GM12878 (cell line): ENCODE measurements around the gene MCC. TPM values are rescaled to one million over a fixed set of nuclear protein-coding genes. Genes with fewer than 3 reads are reported as not detected.

Experiments used
- ATAC-seq: fragments of 200-7000 bp; cut with Tn5 transposase; 3 replicates; pipeline ENCODE4 v1.9.1; 2020; ENCODE audit warnings: mild to moderate bottlenecking, moderate library complexity
- BruUV-seq: library from RNA; stranded (reverse); fragments of 400-500 nt; replicated peaks from 2 replicates; lab custom pipeline; 2021; lab: Mats Ljungman, UMichigan
- CTCF ChIA-PET: fragments of 300-600 bp; sonication (Branson Sonifier 250); formaldehyde crosslinking; extraction: SDS; loops from one replicate; lab custom pipeline; 2021; ENCODE audit warnings: inconsistent platforms; lab: Yijun Ruan, JAX
- POLR2A ChIA-PET: fragments of 350-600 bp; formaldehyde crosslinking; extraction: SDS; loops from one replicate; lab custom pipeline; 2021; ENCODE audit warnings: inconsistent platforms; lab: Charles Lee
- RAD21 ChIA-PET: fragments of 300-600 bp; sonication (Branson Sonifier 250); formaldehyde crosslinking; loops from one replicate; lab custom pipeline; 2023; ENCODE audit warnings: antibody characterized with exemption; ENCODE audit not compliant: unreplicated experiment; lab: Charles Lee
- SMC1A ChIA-PET: fragments of 300-600 bp; sonication (Branson Sonifier 250); formaldehyde crosslinking; loops from one replicate; lab custom pipeline; 2023; ENCODE audit not compliant: unreplicated experiment, uncharacterized antibody; lab: Charles Lee
- DNase-seq: peaks from one replicate; pipeline ENCODE4 v3.0.0-alpha.2; 2011; ENCODE audit warnings: low read depth, low spot score
- FAIRE-seq: peaks from 3 replicates; lab custom pipeline; 2011; peaks lifted over from hg19 to GRCh38; lab: Jason Lieb, UNC
- H2AFZ ChIP-seq: 2 replicates; pipeline ENCODE4 v1.6.0; 2011; ENCODE audit warnings: low read depth, low read length, control low read depth; ENCODE audit not compliant: control insufficient read depth
- H3K27ac ChIP-seq: 2 replicates; pipeline ENCODE4 v1.5.1; 2011; ENCODE audit warnings: control low read depth; ENCODE audit not compliant: control insufficient read depth, insufficient read depth
- H3K27me3 ChIP-seq, 2 experiments: replicated peaks in 1 of 2; 2 replicates each; pipeline versions ENCODE4 v1.6.0 to v1.6.1; 2011; ENCODE audit warnings: low read length in 1 of 2; ENCODE audit not compliant: control insufficient read depth in 2 of 2, insufficient read depth in 2 of 2
- H3K36me3 ChIP-seq, 2 experiments: 2 replicates each; pipeline ENCODE4 v1.5.1; 2011; ENCODE audit warnings: low read length in 1 of 2; ENCODE audit not compliant: control insufficient read depth in 2 of 2, insufficient read depth in 2 of 2
- H3K4me1 ChIP-seq: 2 replicates; pipeline ENCODE4 v1.6.1; 2011; ENCODE audit warnings: mild to moderate bottlenecking, low read length, moderate library complexity, mixed read lengths; ENCODE audit not compliant: control insufficient read depth, insufficient read depth
- H3K4me2 ChIP-seq: 2 replicates; pipeline ENCODE4 v1.6.0; 2011; ENCODE audit warnings: control low read depth; ENCODE audit not compliant: control insufficient read depth, insufficient read depth
- H3K4me3 ChIP-seq: fragments of 200-600 bp; sonication (generic); 2 replicates; pipeline ENCODE4 v1.5.1; 2016
- H3K79me2 ChIP-seq: 2 replicates; pipeline ENCODE4 v1.6.0; 2011; ENCODE audit warnings: low read length; ENCODE audit not compliant: control insufficient read depth, insufficient read depth
- H3K9ac ChIP-seq: 2 replicates; pipeline ENCODE4 v1.8.0; 2011; ENCODE audit warnings: low read length, control low read depth, mixed read lengths; ENCODE audit not compliant: control insufficient read depth, insufficient read depth
- H3K9me3 ChIP-seq: replicated peaks from 3 replicates; pipeline ENCODE4 v1.5.1; 2011; ENCODE audit warnings: mild to moderate bottlenecking, low read length; ENCODE audit not compliant: control insufficient read depth, insufficient read depth
- H4K20me1 ChIP-seq: 2 replicates; pipeline ENCODE4 v1.6.0; 2011; ENCODE audit not compliant: control insufficient read depth, insufficient read depth
- ATF7 ChIP-seq: fragments of 450-650 bp; IDR thresholded peaks from 2 replicates; pipeline ENCODE4 v1.6.1; 2016; ENCODE audit warnings: low read depth, mild to moderate bottlenecking
- CUX1 ChIP-seq: IDR thresholded peaks from 2 replicates; pipeline ENCODE4 v1.6.1; 2012; ENCODE audit warnings: improper control_type of control experiment, low read depth, low read length; ENCODE audit not compliant: insufficient replicate concordance
- ETV6 ChIP-seq, 2 experiments: fragments of 450-650 bp in 1 of 2; IDR thresholded peaks in 1 of 2; conservative IDR thresholded peaks in 1 of 2; 2 replicates each; pipeline ENCODE4 v1.6.1; 2014; ENCODE audit warnings: antibody characterized with exemption in 1 of 2, borderline replicate concordance in 1 of 2, low read depth in 1 of 2, mild to moderate bottlenecking in 1 of 2, moderate library complexity in 1 of 2
- HDAC2 ChIP-seq: fragments of 200-600 bp; sonication (generic); IDR thresholded peaks from 2 replicates; pipeline ENCODE4 v1.6.1; 2017
- ZSCAN29 ChIP-seq: fragments of 450-650 bp; IDR thresholded peaks from 2 replicates; pipeline ENCODE4 v1.6.1; 2017; ENCODE audit warnings: mild to moderate bottlenecking, moderate library complexity
- WGBS: methylation state at CpG from one replicate; pipeline ENCODE4 v1.1.6; 2016; ENCODE audit warnings: low lambda C conversion rate; ENCODE audit not compliant: insufficient replicate concordance, insufficient coverage; ENCODE audit errors: missing lambda C conversion rate; 5-methylcytosine and 5-hydroxymethylcytosine counted together
- in situ Hi-C: fragments of 300-500 bp; cut with MboI; formaldehyde crosslinking; loops from 9 replicates; pipeline ENCODE4 v1.14.3; 2018; ENCODE audit warnings: mixed read lengths
- intact Hi-C: fragments of 100-400 bp; cut with micrococcal nuclease; formaldehyde crosslinking; loops from one replicate; pipeline ENCODE4 v1.14.2; 2022; ENCODE audit not compliant: unreplicated experiment
- polyA plus RNA-seq, 11 experiments: library from polyadenylated mRNA; depleted of rRNA in 4 of 11; unstranded in 6 of 11; stranded (reverse) in 5 of 11; fragments of >200 nt; fragmentation: Nextera tagmentation in 4 of 11; fragmentation: Illumina TruSeq in 1 of 11; extraction: Ambion mirVana in 4 of 11; extraction: Trizol in 1 of 11; gene quantifications; 1 replicate in 1 of 11; 2 replicates in 10 of 11; pipeline versions ENCODE4 v1.2.1 to v1.2.3, GENCODE V29; 2011 to 2016; ENCODE audit warnings: inconsistent platforms in 2 of 11, missing spikeins in 2 of 11, low read depth in 1 of 11
- total RNA-seq, 4 experiments: library from RNA; depleted of rRNA in 3 of 4; stranded (reverse); fragments of >200 nt in 3 of 4; fragmentation: Illumina TruSeq in 1 of 4; extraction: Trizol in 1 of 4; gene quantifications; 2 replicates each; pipeline versions ENCODE4 v1.2.1 to v1.2.3, GENCODE V29; 2013 to 2021

The MCC gene
- total and polyA plus RNA-seq, 10 of the 15 experiments (the other 5 are each of a cell fraction or from before 2014, with no cell fraction given), result 0.03 to 0.86 (median 0.16) TPM

DNA sequence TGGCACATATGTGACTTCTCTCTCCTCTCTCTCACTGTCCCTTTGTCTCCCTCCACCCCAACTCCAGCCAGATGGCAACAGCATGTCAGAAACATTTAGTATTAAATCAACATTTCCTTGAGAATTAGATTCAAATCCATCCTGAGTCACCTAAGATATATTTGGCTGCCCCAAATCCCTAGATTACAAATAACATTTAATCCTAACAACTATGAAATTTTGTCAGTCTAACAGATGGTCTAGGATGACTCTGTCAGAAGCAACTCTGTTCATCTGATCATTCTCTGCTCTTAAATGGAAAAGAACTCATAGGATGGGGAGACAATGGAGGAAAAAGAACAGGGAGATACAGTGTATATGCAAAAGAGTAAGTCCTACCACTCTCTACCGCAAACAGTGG, 254.6 kb downstream of the MCC start (continued):
- no peak for TF ChIP-seq ATF7
- TF ChIP-seq ETV6 (conservative IDR thresholded peaks at IDR 0.05 in 1 of 2, IDR thresholded peaks at IDR 0.05 in 1 of 2; ENCODE audit: borderline replicate concordance in 1 of 2, low read depth in 1 of 2), result no peak
- no peak for TF ChIP-seq ZSCAN29

- Histone ChIP-seq H3K9me3 (no peaks in the 10 kb centered on the region), H3K4me3 (no peak overlapping the region), H3K36me3 (no peaks in the 10 kb centered on the region), H3K27ac (no peak overlapping the region), H3K79me2 (no peaks in the 10 kb centered on the region), H3K27me3 (peaks cover 0 to 8% of the 10 kb centered on the region in 2 experiments; a peak in 1 of 4 replicates), H4K20me1 (no peaks in the 10 kb centered on the region), H3K4me1 (no peaks in the 10 kb centered on the region), H2AFZ (no peak overlapping the region), H3K9ac (no peak overlapping the region), H3K4me2 (no peak overlapping the region)
- SMC1A ChIA-PET, result no interaction called here
- TF ChIP-seq HDAC2, result no peak
- no peak for TF ChIP-seq CUX1
- TF ChIP-seq ZSCAN29, result no peak
- no TSS peak for BruUV-seq
- POLR2A ChIA-PET, result no interaction called here
- CTCF ChIA-PET, result interaction anchor here (1.5 kb wide), 1 partner anchor 236 kb away, joined by 3 read pairs; no protein-coding TSS in a partner anchor
- RAD21 ChIA-PET, result no interaction called here
- in situ Hi-C loops (no loop called here), intact Hi-C loops (no loop called here)
- no peak for DNase-seq
- no peak for ATAC-seq
- WGBS, result 22% methylated on average over 2 of the region's 2 CpGs
- no peak for FAIRE-seq
Measured at GRCh38 chr5:113232667-113233066, 255.6 kb downstream of the MCC start.
